Gastroesophageal sphincter (tissue), 4 donors: ENCODE data around the gene ARSK. TPM values are rescaled to one million over a fixed set of nuclear protein-coding genes. Genes with fewer than 3 reads are reported as not detected.
"Not testable (repeated sequence)": the region's sequence is repeated elsewhere in the genome, so short reads cannot be mapped to it uniquely, and the experiment has no call there.

Experiments used
- ATAC-seq: fragments of 150-250 bp; one replicate; pipeline ENCODE4 v1.9.1; 2016; ENCODE audit warnings: mild to moderate bottlenecking, moderate library complexity
- H3K27ac ChIP-seq, 4 donors: fragments of 200-600 bp; sonication (generic) in 3 of 4; 1 replicate in 3 of 4; 2 replicates in 1 of 4; pipeline ENCODE4 v1.5.1; 2016 to 2019
- H3K27me3 ChIP-seq: fragments of 200-600 bp; sonication (generic); one replicate; pipeline ENCODE4 v1.5.1; 2019
- H3K36me3 ChIP-seq, 2 donors: fragments of 200-600 bp; sonication (generic); one replicate each; pipeline ENCODE4 v1.5.1; 2019; ENCODE audit warnings: control low read depth in 1 of 2
- H3K4me1 ChIP-seq, 3 donors: fragments of 200-600 bp; sonication (generic); 1 replicate in 2 of 3; 2 replicates in 1 of 3; pipeline ENCODE4 v1.5.1; 2016 to 2019; ENCODE audit warnings: control low read depth in 2 of 3
- H3K4me3 ChIP-seq, 2 donors: fragments of 200-600 bp; sonication (generic); one replicate each; pipeline ENCODE4 v1.5.1; 2019; ENCODE audit warnings: mild to moderate bottlenecking in 1 of 2, moderate library complexity in 1 of 2
- H3K9me3 ChIP-seq, 3 donors: fragments of 200-600 bp; sonication (generic); one replicate each; pipeline ENCODE4 v1.5.1; 2017 to 2019; ENCODE audit warnings: control low read depth in 2 of 3
- EP300 ChIP-seq: sonication (generic); formaldehyde crosslinking; IDR thresholded peaks from one replicate; pipeline ENCODE4 v1.6.1; 2017; ENCODE audit warnings: antibody characterized with exemption, mild to moderate bottlenecking
- POLR2A ChIP-seq, 2 donors: fragments of 450-650 bp; IDR thresholded peaks; one replicate each; pipeline ENCODE4 v1.6.1; 2017; ENCODE audit warnings: antibody characterized with exemption in 2 of 2, mild to moderate bottlenecking in 2 of 2, moderate library complexity in 1 of 2
- POLR2AphosphoS5 ChIP-seq: sonication (generic); formaldehyde crosslinking; IDR thresholded peaks from one replicate; pipeline ENCODE4 v1.6.1; 2017; ENCODE audit warnings: antibody characterized with exemption
- WGBS, 2 donors: methylation state at CpG; one replicate each; pipeline ENCODE4 v1.1.5; 2018; ENCODE audit warnings: low coverage in 1 of 2; 5-methylcytosine and 5-hydroxymethylcytosine counted together
- total RNA-seq, 4 donors: library from RNA; depleted of rRNA; stranded (reverse); fragments of >200 nt; gene quantifications; one replicate each; pipeline ENCODE4 v1.1.0, GENCODE V29; 2016
- TF ChIP-seq, protein P1 (sequence below), 4 experiments: fragments of 200-600 bp in 2 of 4; fragments of 450-650 bp in 2 of 4; sonication (generic) in 1 of 4; IDR thresholded peaks; one replicate each; pipeline ENCODE4 v1.5.1; 2017 to 2019; ENCODE audit warnings: antibody characterized with exemption in 4 of 4, mild to moderate bottlenecking in 2 of 4, moderate library complexity in 2 of 4

Gene ARSK
- total RNA-seq, 4 donors from 2014 or later = 7.8 to 10.9 (median 8.6) TPM

GRCh38 chr5:95638632-95639031 lies 83.7 kb downstream of the ARSK start:
- H3K9me3 ChIP-seq = no peaks in the 10 kb centered on the region
- H3K36me3 ChIP-seq = no peaks in the 10 kb centered on the region
- ATAC-seq = no peak
- WGBS, 2 donors = 86 to 92% methylated on average over 2 to 3 of the region's 3 CpGs
- no peak overlapping the region for H3K27ac ChIP-seq
- TF ChIP-seq EP300 (no peak), POLR2AphosphoS5 (no peak), POLR2A (IDR thresholded peaks at IDR 0.05) (no peak)
- TF ChIP-seq, protein P1, sequence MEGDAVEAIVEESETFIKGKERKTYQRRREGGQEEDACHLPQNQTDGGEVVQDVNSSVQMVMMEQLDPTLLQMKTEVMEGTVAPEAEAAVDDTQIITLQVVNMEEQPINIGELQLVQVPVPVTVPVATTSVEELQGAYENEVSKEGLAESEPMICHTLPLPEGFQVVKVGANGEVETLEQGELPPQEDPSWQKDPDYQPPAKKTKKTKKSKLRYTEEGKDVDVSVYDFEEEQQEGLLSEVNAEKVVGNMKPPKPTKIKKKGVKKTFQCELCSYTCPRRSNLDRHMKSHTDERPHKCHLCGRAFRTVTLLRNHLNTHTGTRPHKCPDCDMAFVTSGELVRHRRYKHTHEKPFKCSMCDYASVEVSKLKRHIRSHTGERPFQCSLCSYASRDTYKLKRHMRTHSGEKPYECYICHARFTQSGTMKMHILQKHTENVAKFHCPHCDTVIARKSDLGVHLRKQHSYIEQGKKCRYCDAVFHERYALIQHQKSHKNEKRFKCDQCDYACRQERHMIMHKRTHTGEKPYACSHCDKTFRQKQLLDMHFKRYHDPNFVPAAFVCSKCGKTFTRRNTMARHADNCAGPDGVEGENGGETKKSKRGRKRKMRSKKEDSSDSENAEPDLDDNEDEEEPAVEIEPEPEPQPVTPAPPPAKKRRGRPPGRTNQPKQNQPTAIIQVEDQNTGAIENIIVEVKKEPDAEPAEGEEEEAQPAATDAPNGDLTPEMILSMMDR (IDR thresholded peaks at IDR 0.05) = no peak
- H3K4me1 ChIP-seq = no peaks in the 10 kb centered on the region
- no peaks in the 10 kb centered on the region for H3K27me3 ChIP-seq
- no peak overlapping the region for H3K4me3 ChIP-seq

DNA sequence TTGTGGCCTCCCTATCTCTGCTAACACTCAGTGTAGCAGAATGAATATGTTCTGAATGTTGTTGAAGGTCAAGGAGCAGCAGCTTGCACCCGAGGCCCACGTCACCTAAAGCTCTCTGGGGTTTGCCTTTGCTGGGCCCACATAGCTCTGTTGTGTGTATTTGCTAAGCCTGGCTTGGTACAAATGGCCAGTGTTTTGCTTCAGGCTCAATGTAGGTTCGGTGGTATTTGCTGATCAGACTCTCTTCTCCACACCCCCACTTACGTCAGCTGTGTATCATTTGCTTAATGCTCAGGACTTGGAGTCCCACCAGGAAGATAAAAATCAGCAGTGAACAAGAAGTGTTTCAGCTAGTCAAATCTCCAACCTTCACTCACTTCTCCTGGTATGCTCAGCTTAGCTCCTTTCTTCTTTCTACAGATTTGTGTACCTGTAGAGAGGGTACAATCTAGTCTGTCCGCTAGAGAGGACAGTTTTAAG lies 86.9 kb downstream of the ARSK start:
- peak overlapping the region in 1 of 4 donors; percentile 58 for H3K27ac ChIP-seq
- H3K36me3 ChIP-seq = no peaks in the 10 kb centered on the region
- H3K4me1 ChIP-seq = peaks cover 0 to 14% (median 0%) of the 10 kb centered on the region in 3 donors
- H3K9me3 ChIP-seq = no peaks in the 10 kb centered on the region
- no peak for ATAC-seq
- no peaks in the 10 kb centered on the region for H3K27me3 ChIP-seq
- 82 to 88% methylated on average over 4 to 5 of the region's 5 CpGs for WGBS, 2 donors
- TF ChIP-seq EP300 (no peak), POLR2A (IDR thresholded peaks at IDR 0.05) (peak in 1 of 2 donors; percentile 15), POLR2AphosphoS5 (peak; percentile 89)
- TF ChIP-seq, protein P1 (IDR thresholded peaks at IDR 0.05) = no peak
- H3K4me3 ChIP-seq = no peak overlapping the region

GRCh38 chr5:95643152-95643551 lies 88.3 kb downstream of the ARSK start:
- 85 to 100% methylated on average over 5 to 6 of the region's 7 CpGs for WGBS, 2 donors
- no peak overlapping the region for H3K4me3 ChIP-seq
- no peaks in the 10 kb centered on the region for H3K36me3 ChIP-seq

DNA sequence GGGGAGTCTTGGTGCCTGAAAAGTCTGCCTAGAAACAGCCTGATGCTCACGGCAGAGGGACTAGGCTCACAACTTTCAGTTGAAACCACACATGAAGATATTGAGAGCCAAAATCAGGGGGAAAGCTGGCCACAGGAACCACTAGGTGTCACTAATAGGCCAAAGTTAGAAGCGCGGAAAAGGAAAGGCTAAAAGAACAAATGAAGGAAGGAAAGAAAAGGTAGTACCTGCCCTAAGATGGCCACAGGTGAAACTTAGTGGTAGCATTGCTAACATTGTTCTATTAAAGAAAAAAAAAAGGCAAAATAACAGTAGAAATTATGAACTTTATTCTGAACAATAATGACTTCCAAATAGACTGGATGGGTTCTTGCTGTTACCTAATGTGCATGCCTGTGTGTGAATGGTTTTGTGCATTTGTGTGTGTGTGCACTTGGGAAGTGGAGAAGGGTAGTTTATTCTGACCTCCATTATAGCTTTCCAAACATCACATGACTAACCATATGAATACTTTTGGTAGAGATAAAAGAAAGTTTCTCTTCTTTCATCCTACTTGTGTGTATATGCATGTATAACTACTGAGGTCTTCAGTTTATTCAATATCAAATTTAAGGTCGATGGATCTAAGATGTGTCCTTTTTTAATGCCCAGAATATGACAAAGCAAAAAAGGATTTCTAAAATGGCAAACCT lies 89.6 kb downstream of the ARSK start:
- Histone ChIP-seq H3K36me3 (no peaks in the 10 kb centered on the region), H3K27ac (peak overlapping the region; percentile 41 to 94 (median 72)), H3K9me3 (no peaks in the 10 kb centered on the region), H3K4me1 (peaks cover 6 to 23% (median 10%) of the 10 kb centered on the region in 3 donors), H3K4me3 (no peak overlapping the region), H3K27me3 (no peaks in the 10 kb centered on the region)
- ATAC-seq = no peak
- no peak for TF ChIP-seq POLR2AphosphoS5
- TF ChIP-seq, protein P1 (IDR thresholded peaks at IDR 0.05) = peak; percentile 49 to 79 (median 70)
- 8 to 11% methylated on average over 2 to 4 of the region's 4 CpGs for WGBS, 2 donors

More at GRCh38 chr5:95643152-95643551, 88.3 kb downstream of the ARSK start:
- H3K27ac ChIP-seq = no peak overlapping the region
- peaks cover 6 to 23% (median 10%) of the 10 kb centered on the region in 3 donors for H3K4me1 ChIP-seq
- H3K27me3 ChIP-seq = no peaks in the 10 kb centered on the region
- TF ChIP-seq EP300 = no peak
- TF ChIP-seq, protein P1 (IDR thresholded peaks at IDR 0.05) = no peak
- no peak for TF ChIP-seq POLR2AphosphoS5
- no peak for TF ChIP-seq POLR2A (IDR thresholded peaks at IDR 0.05)
- H3K9me3 ChIP-seq = no peaks in the 10 kb centered on the region
- no peak for ATAC-seq

DNA sequence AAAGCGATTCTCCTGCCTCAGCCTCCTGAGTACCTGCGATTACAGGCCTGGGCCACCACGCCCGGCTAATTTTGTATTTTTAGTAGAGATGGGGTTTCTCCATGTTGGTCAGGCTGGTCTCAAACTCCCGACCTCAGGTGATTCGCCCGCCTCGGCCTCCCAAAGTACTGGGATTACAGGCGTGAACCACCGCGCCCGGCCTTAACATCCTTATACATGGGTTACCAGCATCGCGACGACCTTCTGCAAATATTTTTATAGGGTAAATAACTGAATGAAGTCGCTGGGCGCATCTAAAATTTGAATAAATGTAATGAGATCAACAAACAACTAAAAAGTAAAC lies 91.3 kb downstream of the ARSK start:
- Histone ChIP-seq H3K4me3 (peak overlapping the region in 1 of 2 donors; percentile 54), H3K4me1 (peaks cover 6 to 23% (median 10%) of the 10 kb centered on the region in 3 donors), H3K27ac (peak overlapping the region; percentile 70 to 94 (median 89))
- not testable (repeated sequence) for ATAC-seq, H3K36me3 ChIP-seq, H3K27me3 ChIP-seq, H3K9me3 ChIP-seq
- 84% methylated on average over 8 of the region's 17 CpGs; no CpG with 5 or more reads in 1 of the 2 donors for WGBS, 2 donors
